Activated T-helper 1 cell treated with anti-CD3 and anti-CD28 coated beads, Interleukin-2, amount 50 U/mL, for 16 hours (primary cell): ENCODE data around the gene OR1I1.

Experiments
- DNase-seq, 2 donors: peaks; one replicate each; pipeline ENCODE4 v3.0.0-alpha.2; 2020; ENCODE audit warnings: low read depth in 1 of 2, low spot score in 1 of 2

Gene OR1I1

GRCh38 chr19:15098460-15098859 lies 16.4 kb downstream of the OR1I1 start:
- no peak for DNase-seq

- DNase-seq: no peak
These were observed 17.1 kb downstream of the OR1I1 start for GRCh38 chr19:15099017-15099582.

- DNase-seq: peak; percentile 15 to 22
These were observed 19.6 kb downstream of the OR1I1 start for GRCh38 chr19:15101479-15102082.

- no peak for DNase-seq
These were observed 22.0 kb downstream of the OR1I1 start for GRCh38 chr19:15104003-15104402.

DNA sequence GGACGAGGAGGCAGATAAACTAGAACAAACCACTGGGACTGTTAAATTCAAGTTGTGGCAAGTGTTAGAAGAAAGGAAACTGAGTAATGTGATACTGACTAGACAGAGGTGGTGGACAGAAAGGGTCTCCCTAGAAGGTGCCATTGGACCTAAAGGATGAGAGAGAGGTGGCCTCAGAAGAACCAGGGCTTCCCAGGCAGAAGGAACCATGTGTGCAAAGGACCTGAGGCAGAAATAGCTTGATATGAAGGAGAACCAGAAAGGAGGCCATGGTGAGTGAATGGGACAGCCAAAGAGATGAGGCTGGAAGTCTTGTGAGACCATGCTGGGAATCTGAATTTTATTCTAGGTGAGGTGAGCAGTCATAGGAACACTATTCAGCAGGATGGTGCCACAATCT lies 22.4 kb downstream of the OR1I1 start:
- no peak for DNase-seq

DNA sequence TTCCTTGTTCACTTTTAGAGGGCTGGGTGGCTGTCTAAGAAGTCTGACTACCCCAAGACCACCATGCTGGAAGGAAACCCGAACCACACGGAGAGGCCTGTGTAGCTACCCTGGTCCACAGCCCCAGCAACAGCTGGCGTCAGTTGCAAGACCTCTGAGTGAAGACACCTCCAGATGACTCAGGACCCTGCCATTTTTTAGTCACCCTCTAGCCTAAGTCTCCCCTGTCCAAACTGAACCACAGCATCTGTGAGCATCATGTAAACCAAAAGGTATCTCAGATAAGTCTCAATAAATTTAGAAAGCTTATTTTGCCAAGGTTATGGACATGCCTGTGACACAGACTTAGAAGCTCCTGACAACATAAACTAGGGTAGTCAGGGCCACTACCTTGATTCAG lies 23.0 kb downstream of the OR1I1 start:
- no peak for DNase-seq

DNA sequence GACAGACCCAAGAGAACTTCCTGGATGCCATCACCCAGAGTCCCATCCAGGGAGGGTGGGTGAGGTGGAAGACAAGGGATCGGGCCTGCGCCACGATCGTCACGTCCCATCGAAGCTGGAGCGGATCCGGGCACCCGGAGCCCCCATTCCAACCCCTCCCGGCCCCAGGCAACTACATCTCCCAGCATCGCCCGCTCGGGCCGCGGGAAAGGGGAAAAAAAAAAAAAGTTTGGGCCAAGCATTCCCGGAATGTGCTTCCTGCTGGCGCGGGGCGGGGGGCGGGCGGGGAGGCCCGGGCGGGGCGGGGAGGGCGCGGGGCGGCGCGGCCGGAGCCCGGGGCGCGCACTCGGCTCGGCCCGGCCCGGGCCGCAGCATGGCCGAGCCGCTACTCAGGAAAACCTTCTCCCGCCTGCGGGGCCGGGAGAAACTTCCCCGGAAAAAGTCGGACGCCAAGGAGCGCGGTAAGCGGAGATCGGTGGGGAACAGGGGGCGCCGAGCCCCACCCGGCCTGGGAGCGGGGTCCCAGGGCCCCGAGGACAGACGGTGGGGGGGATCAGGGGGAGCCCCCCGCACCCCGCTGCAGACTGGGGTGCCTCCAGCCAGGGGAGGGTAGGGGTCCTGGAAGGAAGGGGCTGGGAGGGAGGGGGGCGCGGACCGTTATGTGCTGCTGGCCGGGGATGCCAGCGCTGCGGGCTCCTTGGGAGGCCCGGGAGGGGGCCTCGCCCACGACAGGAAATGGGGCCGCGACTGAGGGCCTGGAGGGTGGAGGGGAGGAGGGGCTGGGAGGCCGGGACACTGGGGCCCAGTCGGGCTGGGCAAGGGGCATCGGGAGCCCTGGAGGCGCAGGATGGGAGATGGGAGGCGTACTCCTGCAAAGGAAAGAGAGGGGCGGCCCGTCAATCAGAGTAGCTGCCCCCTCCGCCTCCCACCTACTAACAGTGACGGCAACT lies 25.3 kb downstream of the OR1I1 start, which contains the start of gene SYDE1:
Gene SYDE1, plus strand, starts transcription at position 341 of the 950 bp plus-strand sequence. Its CDS starts 33 bp downstream, at position 374.
- no peak for DNase-seq

DNA sequence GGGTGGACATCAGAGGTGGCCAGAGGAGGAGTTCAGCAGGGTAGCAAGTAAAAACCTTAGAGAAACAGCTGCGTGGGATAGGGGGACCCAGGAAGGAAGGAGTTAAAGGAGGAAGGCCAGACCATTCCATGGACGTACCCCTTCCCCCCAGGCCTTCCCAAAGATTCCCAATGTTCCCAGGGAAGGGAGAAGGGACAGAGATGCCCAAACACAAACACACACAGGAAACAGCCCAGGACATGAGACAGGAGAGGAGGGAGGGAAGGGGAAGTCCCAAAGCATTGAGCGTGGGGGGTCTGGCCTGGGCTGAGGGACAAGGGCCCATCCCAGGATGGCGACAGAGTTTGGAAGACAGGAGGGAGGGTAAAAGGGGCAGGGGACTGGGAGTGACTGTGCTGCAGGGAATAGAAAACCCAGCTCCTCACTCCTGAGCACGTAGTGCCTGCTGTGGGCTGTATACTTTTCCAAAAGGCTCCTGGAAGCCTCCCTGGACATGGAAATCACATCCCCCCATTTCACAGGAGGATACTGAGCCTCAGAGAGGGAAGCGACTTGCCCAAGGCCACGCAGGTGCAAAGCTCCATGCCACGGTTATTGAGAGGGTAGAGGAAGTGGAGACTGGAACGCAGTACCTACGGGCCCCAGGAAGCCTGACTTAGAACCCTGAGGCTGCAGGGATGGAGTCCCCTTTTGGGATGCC lies 26.3 kb downstream of the OR1I1 start:
- no peak for DNase-seq

DNA sequence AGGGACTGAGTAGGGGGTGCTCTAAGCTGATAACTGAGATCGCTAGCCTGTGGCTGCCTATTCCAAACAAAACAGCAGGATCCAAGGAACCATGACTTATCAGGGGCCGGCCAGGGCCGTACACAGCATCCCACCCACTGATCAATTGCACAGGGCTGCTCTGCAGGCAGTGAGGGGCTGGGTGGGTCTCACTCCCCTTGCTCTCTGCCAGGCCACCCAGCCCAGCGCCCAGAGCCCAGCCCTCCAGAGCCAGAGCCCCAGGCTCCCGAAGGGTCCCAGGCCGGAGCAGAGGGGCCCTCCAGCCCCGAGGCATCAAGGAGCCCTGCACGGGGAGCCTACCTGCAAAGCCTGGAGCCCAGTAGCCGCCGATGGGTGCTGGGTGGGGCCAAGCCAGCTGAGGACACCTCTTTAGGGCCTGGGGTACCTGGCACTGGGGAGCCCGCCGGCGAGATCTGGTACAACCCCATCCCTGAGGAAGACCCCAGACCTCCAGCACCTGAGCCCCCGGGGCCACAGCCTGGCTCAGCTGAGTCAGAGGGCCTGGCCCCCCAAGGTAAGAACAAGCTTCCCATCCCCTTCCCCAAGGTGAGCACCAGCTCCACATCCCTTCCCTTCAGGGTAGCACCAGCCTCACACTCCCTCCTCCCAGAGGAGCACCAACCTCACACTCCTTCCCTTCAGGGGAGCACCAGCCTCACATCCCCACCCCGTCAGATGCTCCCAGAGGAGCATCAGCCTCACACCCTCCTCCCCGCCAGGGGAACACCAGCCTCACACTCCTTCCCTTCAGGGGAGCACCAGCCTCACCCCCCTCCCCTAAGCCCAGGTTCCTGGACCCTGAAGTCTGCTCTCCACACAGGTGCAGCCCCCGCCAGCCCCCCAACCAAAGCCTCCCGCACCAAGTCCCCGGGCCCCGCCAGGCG lies 27.1 kb downstream of the OR1I1 start:
- DNase-seq: no peak

DNA sequence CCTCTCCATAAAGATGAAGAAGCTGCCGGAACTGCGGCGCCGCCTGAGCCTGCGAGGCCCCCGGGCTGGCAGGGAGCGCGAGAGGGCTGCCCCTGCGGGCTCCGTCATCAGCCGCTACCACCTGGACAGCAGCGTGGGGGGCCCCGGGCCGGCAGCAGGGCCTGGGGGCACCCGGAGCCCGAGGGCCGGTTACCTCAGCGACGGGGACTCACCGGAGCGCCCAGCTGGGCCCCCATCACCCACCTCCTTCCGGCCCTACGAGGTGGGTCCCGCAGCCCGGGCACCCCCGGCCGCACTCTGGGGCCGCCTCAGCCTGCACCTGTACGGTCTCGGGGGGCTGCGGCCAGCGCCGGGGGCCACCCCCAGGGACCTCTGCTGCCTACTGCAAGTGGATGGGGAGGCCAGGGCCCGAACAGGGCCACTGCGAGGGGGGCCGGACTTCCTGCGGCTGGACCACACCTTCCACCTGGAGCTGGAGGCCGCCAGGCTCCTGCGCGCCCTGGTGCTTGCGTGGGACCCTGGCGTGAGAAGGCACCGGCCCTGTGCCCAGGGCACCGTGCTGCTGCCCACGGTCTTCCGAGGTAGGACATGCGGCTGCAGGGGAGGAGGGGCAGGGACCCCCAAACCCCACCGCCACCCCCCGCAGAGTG lies 27.9 kb downstream of the OR1I1 start:
- no peak for DNase-seq

DNA sequence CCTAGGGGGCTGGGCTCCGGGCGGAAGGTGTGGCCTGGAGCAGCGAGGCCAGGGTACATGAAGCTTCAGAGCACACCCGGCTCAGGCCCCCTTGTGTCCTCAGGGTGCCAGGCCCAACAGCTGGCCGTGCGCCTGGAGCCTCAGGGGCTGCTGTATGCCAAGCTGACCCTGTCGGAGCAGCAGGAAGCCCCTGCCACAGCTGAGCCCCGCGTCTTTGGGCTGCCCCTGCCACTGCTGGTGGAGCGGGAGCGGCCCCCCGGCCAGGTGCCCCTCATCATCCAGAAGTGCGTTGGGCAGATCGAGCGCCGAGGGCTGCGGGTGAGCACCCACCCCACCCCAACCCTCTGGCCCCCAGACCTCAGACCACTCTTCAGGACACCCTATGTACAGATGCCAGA lies 28.4 kb downstream of the OR1I1 start:
- DNase-seq: no peak

DNA sequence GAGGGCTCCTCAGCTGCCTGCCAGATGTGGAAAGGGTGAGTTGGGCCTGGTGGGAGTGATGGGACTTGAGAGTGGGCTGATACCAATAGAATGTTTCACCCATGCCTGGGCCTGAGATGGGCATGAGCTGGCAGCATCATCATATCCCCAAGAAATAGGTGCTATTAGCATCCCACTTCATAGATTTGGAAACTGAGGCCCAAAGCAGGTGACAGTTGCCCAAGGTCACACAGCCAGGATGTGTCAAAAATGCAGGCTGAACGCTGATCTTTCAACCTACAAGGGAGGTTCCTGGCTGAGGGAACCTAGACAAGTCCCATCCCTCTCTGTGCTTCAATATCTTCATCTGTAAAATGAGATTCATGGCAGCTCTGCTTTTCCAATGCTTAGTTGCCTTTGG lies 29.7 kb downstream of the OR1I1 start:
- DNase-seq: no peak

GRCh38 chr19:15112385-15112784 lies 30.4 kb downstream of the OR1I1 start:
- no peak for DNase-seq

- no peak for DNase-seq
These were observed 31.5 kb downstream of the OR1I1 start for GRCh38 chr19:15113245-15114152.

GRCh38 chr19:15114153-15114540 lies 32.1 kb downstream of the OR1I1 start:
- no peak for DNase-seq

GRCh38 chr19:15115080-15115479 lies 33.1 kb downstream of the OR1I1 start:
- DNase-seq: no peak

DNA sequence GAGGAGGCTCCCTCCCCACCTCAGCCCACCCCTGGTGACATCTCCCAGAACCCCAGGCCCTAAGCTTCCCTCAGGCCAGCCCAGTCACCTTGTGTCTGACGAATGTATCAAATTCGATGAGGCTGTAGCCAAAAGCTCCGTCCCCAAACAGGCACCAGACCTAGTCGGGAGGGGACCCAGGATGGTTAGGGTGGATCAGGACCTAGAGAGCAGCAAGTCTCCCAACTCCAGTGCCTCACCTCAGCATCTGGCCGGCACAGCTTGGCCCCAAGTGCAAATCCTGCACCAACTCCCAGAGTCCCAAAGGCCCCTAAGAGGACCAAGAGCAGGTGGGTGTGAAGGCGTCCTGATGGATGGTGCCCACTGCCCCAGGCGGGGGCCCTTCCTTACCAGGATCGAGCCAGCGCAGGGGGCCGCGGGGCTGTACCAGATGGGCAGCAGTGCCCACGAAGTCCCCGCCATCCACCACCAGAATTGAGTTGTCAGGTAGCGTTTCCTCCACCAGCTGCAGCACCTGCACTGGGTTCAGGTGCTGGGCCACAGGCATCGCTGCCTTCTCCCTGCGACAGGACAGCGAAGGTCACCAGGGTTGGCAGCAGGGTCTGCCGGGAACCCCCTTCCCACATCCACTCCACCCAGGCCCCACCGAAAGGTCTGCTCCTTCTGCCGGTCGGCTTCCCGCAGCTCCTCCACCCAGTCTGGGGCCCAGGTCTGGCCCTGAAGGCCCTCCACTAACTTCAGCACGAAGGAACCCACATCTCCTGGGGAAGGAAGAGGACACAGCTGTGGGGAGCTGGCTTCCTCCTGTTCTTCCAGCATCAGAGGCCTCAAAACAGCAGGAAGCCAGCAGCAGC lies 34.0 kb downstream of the OR1I1 start:
- no peak for DNase-seq

- DNase-seq: no peak
These were observed 34.8 kb downstream of the OR1I1 start for GRCh38 chr19:15116856-15117255.
